NT2/D1 (cell line): ENCODE measurements around the gene LZIC.

Experiments used
- DNase-seq: peaks from one replicate; pipeline ENCODE4 v3.0.0-alpha.2; 2011; ENCODE audit warnings: low read depth, low spot score
- H3K27me3 ChIP-seq: 2 replicates; pipeline ENCODE4 v1.6.0; 2011; ENCODE audit warnings: mild to moderate bottlenecking; ENCODE audit not compliant: insufficient read length, insufficient read depth
- H3K36me3 ChIP-seq: 2 replicates; pipeline ENCODE4 v1.6.1; 2011; ENCODE audit warnings: mild to moderate bottlenecking, low read length, mixed read lengths; ENCODE audit not compliant: insufficient read depth, insufficient read length
- H3K4me1 ChIP-seq: 2 replicates; pipeline ENCODE4 v1.5.1; 2011; ENCODE audit not compliant: insufficient read depth, insufficient read length
- H3K4me3 ChIP-seq: 2 replicates; pipeline ENCODE4 v1.5.1; 2011; ENCODE audit warnings: low read depth; ENCODE audit not compliant: insufficient read length
- H3K9ac ChIP-seq: 2 replicates; pipeline ENCODE4 v1.6.0; 2011; ENCODE audit warnings: low read depth; ENCODE audit not compliant: insufficient read length
- H3K9me3 ChIP-seq: 2 replicates; pipeline ENCODE4 v1.5.1; 2011; ENCODE audit warnings: mild to moderate bottlenecking, low read length; ENCODE audit not compliant: insufficient read depth
- SUZ12 ChIP-seq: IDR thresholded peaks from 2 replicates; pipeline ENCODE4 v1.6.1; 2011; ENCODE audit not compliant: insufficient read length, insufficient read depth; ENCODE audit errors: extremely low read depth
- YY1 ChIP-seq: IDR thresholded peaks from 2 replicates; pipeline ENCODE4 v1.6.1; 2011; ENCODE audit not compliant: insufficient read length, insufficient read depth
- ZNF274 ChIP-seq: IDR thresholded peaks from 2 replicates; pipeline ENCODE4 v1.6.1; 2011; ENCODE audit warnings: mild to moderate bottlenecking, low read depth, low read length

Gene LZIC

GRCh38 chr1:9942939-9943788, at the start of gene LZIC, which contains the start of gene NMNAT1:
Gene LZIC (minus strand): TSS chr1:9943391. CDS start chr1:9936619, 6,772 bp downstream.
Gene NMNAT1 (plus strand): TSS chr1:9943475. CDS start chr1:9972074, 28,599 bp downstream.
- Histone ChIP-seq H3K36me3 (peaks cover 29% of the 10 kb centered on the region), H3K4me1 (no peaks in the 10 kb centered on the region), H3K4me3 (peak within 1 kb of the TSS; percentile 88), H3K9me3 (no peaks in the 10 kb centered on the region), H3K9ac (peak within 1 kb of the TSS; percentile 91), H3K27me3 (no peaks in the 10 kb centered on the region)
- DNase-seq, result peak; percentile 84
- TF ChIP-seq ZNF274 (no peak), SUZ12 (no peak), YY1 (no peak)

DNA sequence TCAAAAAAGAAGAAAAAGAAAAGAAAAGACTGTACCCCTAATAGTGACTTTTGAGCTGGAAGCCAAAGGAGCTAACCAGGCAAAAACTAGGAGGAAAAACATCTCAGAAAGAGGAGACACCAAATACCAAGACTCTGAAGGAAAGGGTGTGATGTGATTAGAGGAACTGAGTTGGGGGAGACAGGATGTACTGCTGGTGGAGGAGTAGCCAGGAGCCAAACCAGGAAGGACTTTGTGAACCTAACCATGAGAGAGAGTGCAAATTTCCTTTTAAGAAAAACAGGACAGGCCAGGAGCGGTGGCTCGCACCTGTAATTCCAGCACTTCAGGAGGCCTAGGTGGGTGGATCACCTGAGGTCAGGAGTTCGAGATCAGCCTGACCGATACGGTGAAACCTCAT, 49.7 kb upstream of the LZIC start:
- Histone ChIP-seq H3K4me3 (no peak overlapping the region), H3K27me3 (peaks cover 18% of the 10 kb centered on the region), H3K9me3 (no peaks in the 10 kb centered on the region), H3K36me3 (no peaks in the 10 kb centered on the region), H3K9ac (no peak overlapping the region), H3K4me1 (no peaks in the 10 kb centered on the region)
- no peak for DNase-seq
- TF ChIP-seq SUZ12, result no peak

DNA sequence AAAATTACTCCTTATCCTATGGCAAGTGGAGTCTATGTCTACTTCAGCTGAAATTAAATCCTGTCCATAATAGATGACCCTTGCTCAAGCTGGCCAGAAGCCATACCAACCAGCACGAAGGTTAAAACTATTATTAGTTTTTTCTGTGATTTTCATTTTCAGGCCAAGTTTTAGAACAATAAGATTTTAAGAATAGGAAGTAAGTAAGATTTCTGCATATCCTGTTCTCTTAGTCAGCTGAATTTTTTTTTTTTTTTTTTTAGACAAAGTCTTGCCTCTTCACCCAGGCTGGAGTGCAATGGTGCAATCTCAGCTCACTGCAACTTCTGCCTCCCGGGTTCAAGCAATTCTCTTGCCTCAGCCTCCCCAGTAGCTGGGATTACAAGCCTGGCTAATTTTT, 47.8 kb upstream of the LZIC start:
- no peak overlapping the region for H3K4me3 ChIP-seq
- no peaks in the 10 kb centered on the region for H3K9me3 ChIP-seq
- no peak overlapping the region for H3K9ac ChIP-seq
- H3K4me1 ChIP-seq, result no peaks in the 10 kb centered on the region
- TF ChIP-seq ZNF274, result no peak
- no peak for TF ChIP-seq SUZ12
- TF ChIP-seq YY1, result no peak
- H3K36me3 ChIP-seq, result no peaks in the 10 kb centered on the region
- no peak for DNase-seq
- no peaks in the 10 kb centered on the region for H3K27me3 ChIP-seq

DNA sequence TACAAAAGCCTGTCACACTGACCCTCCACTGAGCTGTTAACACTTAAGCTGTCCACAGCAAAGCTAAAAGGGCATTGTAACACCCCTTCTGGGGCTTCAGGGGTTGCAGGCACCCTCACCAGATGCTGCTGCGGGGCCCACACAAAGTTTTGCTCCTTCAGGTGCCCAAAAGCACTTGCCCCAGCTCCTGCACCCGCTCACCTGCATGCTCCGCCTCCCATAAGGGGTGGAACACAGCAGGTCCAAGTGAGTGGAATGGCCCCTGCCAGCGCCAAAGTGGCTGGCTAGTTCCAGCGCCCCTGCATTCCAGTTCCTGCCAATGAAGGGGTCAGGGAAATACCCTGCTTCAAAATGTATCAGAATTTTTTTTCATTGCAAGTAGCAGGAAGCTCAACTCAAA, 46.6 kb upstream of the LZIC start:
- Histone ChIP-seq H3K9me3 (no peaks in the 10 kb centered on the region), H3K9ac (no peak overlapping the region), H3K4me1 (no peaks in the 10 kb centered on the region), H3K27me3 (no peaks in the 10 kb centered on the region), H3K36me3 (no peaks in the 10 kb centered on the region), H3K4me3 (no peak overlapping the region)
- TF ChIP-seq YY1, result no peak
- no peak for TF ChIP-seq ZNF274
- DNase-seq, result no peak

DNA sequence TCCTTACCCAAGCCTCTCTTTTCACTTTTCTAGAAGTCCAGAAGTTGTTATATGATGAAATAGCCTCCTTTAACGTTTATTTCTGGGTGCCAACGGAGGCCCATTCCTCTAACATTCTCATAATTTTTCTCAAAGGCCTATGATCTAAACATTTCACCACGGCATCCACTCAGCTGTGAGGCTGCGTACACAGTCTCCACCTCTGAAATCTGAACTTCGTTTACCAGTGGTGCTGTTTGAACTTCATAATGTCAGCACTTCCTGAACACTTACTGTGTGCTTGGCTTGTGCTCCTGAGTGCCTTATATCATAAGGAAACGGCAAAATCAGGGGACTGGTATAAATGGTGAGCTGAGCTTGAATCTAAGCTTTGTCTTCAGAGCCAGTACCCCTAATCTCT, 41.8 kb upstream of the LZIC start:
- H3K4me1 ChIP-seq, result no peaks in the 10 kb centered on the region
- peaks cover 11% of the 10 kb centered on the region for H3K36me3 ChIP-seq
- DNase-seq, result no peak
- no peak overlapping the region for H3K9ac ChIP-seq
- no peak for TF ChIP-seq ZNF274
- TF ChIP-seq SUZ12, result no peak
- TF ChIP-seq YY1, result no peak
- no peak overlapping the region for H3K4me3 ChIP-seq
- no peaks in the 10 kb centered on the region for H3K27me3 ChIP-seq
- H3K9me3 ChIP-seq, result no peaks in the 10 kb centered on the region

DNA sequence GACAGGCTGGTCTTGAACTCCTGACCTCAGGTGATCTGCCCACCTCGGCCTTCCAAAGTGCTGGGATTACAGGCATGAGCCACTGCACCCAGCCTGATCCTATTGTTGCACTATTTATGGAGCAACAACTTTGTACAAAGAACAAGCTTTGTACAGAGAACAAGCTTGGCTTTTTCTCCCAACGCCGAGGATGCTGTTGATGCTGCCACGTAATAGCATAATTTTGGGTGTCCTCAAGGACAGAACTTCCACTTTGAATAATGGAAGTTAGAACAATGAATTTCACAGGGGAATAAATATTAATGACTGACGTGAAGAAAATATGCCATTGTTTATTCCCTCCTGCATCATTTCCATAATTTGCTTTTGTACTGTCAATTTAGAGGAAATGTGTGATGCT, 41.1 kb upstream of the LZIC start:
- H3K27me3 ChIP-seq, result no peaks in the 10 kb centered on the region
- no peaks in the 10 kb centered on the region for H3K4me1 ChIP-seq
- no peak overlapping the region for H3K9ac ChIP-seq
- no peak for TF ChIP-seq YY1
- TF ChIP-seq SUZ12, result no peak
- no peak for TF ChIP-seq ZNF274
- H3K9me3 ChIP-seq, result no peaks in the 10 kb centered on the region
- H3K36me3 ChIP-seq, result peaks cover 11% of the 10 kb centered on the region
- H3K4me3 ChIP-seq, result no peak overlapping the region
- DNase-seq, result no peak

- no peak for TF ChIP-seq ZNF274
- TF ChIP-seq SUZ12, result no peak
- TF ChIP-seq YY1, result no peak
- H3K27me3 ChIP-seq, result no peaks in the 10 kb centered on the region
- H3K4me1 ChIP-seq, result no peaks in the 10 kb centered on the region
- no peaks in the 10 kb centered on the region for H3K36me3 ChIP-seq
- no peak overlapping the region for H3K9ac ChIP-seq
- no peak overlapping the region for H3K4me3 ChIP-seq
- DNase-seq, result no peak
- no peaks in the 10 kb centered on the region for H3K9me3 ChIP-seq
Measured at GRCh38 chr1:9960706-9961562, 17.7 kb upstream of the LZIC start.
